Left ventricle myocardium superior (tissue), 1 donor: ENCODE results near the gene PLEKHG4. TPM values are rescaled to one million over a fixed set of nuclear protein-coding genes. Genes with fewer than 3 reads are reported as not detected.

Experiments used
- ATAC-seq: fragments of 200-7000 bp; cut with Tn5 transposase; one replicate; pipeline ENCODE4 v1.9.1; 2020; ENCODE audit warnings: mild to moderate bottlenecking, moderate library complexity
- DNase-seq: peaks from one replicate; pipeline ENCODE4 v3.0.0-alpha.2; 2020
- intact Hi-C: fragments of 100-400 bp; cut with micrococcal nuclease; formaldehyde crosslinking; loops from one replicate; pipeline ENCODE4 v1.11.0; 2022
- total RNA-seq: library from RNA; stranded (reverse); fragmentation: NEBNext Ultra II Directional; extraction: Animal tissue kit (Norgen Biotek cat#: 25700); gene quantifications from one replicate; pipeline ENCODE4 v1.2.1, GENCODE V29; 2021
- donor health status: DM: no; HTN: yes; CAD: no; lungs with severe emphysema.

The PLEKHG4 gene
- total RNA-seq, 1 donor from 2014 or later, result 1.5 TPM

DNA sequence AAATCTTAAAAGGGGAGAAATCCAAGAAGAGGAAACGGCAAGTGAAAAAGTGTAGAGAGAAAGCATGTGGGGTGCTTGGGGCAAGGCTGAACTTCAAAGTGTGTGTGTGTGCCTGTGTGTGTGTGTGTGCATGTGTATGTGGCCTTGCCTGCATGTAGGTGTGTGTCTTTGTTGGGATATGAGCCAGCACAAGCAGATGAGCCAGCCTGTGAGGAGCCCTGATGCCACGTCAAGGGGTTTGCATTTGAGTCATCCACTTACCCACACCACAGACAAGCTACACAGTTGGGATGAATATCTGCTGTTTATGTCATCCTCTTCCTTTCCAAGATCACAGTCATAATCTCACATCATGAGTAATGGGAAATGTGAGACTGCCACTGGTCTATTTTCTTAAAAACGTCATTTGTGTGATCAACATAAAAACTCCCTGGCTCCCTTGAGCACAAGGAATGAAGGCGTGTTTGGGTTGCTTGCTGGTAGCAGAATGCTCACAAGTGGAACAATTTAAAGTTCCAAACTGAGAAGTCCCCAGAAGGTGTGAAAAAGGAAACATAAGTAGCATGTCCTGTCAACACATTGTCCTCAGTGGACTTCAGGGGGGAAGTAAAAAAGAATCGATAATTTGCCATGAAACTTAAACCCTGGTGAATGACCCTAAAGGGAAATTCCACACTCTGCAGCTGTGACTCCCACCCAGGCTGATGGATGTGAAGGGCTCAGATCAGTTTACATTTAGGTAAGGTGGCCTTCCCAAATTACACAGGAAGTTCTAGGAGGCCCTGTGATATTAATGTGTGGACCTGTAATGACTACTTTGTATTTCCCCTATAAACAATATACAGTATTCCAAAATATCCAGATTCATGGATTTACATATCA, 32.5 kb downstream of the PLEKHG4 start:
- DNase-seq, result no peak
- intact Hi-C loops, result no loop called here
- ATAC-seq, result peak; percentile 87

DNA sequence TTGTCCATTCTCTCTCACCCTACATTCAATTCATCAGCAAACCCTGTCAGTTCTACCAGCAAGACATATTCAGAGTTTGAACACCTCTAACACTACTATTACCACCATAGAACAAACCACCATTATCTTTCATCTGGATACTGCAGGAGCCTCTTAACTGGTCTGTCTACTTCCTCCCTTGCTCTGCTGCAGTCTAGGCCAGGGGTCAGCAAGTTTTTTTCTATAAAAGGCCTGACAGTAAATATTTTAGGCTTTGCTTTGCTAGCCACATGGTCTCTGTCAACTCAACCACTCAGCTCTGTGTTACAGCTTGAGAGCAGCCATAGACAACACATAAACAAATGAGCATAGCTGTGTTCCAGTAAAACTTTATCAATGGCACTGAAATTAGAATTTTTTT, 33.4 kb downstream of the PLEKHG4 start:
- no peak for ATAC-seq
- intact Hi-C loops, result no loop called here
- DNase-seq, result no peak

DNA sequence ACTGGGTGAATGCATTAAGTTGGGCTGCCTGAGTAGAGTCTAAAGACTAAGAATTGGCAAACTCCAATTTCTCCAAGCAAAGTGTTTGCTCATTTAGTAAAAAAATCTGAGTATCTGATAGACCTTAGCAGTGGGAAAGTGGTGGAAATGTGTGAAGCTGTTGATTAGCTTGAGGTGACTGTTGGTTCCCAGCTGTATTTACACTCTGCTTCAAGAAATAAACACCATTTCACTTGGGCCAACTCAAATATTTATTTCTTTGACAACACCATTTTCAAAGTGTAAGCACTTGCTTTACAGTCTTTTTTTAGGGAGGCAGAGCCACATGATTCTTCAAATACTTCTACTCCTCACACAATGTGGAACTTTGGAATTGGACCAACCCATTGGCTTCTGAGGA, 38.5 kb downstream of the PLEKHG4 start:
- DNase-seq (no peak), ATAC-seq (no peak)
- intact Hi-C loops, result no loop called here

DNA sequence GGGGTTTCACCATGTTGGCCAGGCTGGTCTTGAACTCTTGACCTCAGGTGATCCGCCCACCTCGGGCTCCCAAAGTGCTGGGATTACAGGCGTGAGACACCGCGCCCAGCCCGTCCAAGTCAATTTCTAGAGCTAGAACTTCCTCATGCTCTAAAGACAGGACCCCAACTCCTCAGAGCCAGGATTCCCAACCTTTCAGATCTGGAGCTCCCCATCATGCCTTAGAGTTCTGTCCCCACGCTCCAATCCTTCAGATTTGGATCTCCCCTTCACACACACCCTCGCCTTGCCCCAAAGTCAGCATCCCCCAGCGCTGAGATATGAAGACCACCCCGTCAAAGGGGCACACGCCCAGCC, 46.8 kb downstream of the PLEKHG4 start:
- intact Hi-C loops, result no loop called here
- DNase-seq, result no peak

DNA sequence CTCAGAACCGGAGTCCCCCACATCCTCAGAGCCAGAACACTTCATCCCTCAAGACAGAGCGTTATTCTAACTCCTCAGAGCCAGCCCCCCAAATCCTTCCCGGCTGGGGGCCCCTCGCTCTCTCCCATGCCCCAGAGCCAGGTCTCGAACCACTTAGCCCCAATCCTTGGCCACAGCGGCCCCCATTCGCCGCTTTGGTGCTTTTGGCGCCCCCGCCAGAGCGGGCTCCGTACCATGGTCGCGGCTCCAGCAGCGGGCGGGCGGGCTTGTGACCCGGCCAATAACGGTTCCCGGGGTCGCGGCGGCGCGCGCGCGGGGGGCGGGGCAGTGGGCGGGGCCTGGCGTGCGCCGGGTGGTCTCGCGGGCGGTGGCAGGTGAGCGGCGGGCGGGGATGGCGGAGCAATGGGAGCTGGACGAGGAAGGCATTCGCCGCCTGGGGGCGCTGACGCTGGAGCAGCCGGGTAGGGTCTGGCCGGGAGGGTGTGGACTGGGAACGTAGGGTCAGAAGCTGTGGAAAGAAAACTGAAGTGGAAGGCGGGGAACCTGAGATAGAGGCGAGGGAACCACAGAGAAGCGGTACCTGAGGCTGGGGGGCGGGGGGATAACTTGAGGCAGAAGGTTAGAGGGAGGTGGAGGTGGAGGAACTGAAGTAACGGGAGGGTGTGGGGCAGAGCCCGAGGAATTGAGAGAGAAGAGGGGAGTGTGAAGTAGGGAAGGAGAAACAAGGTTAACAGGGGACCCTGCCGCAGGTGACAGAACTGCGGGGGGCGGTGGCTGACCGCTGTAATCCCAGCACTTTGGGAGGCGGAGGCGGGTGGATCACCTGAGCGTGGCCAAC, 47.4 kb downstream of the PLEKHG4 start, which contains the start of the genes KCTD19 and LRRC36:
TSS of gene KCTD19 (minus strand) at position 270 of the 838 bp plus-strand sequence. CDS start at position 236, 34 bp downstream.
TSS of gene LRRC36 (plus strand) at position 344 of the 838 bp plus-strand sequence. CDS start at position 392, 48 bp downstream.
- ATAC-seq (peak; percentile 78), DNase-seq (peak; percentile 71)
- intact Hi-C loops, result no loop called here

More for the DNA sequence above, 46.8 kb downstream of the PLEKHG4 start:
- ATAC-seq, result no peak

DNA sequence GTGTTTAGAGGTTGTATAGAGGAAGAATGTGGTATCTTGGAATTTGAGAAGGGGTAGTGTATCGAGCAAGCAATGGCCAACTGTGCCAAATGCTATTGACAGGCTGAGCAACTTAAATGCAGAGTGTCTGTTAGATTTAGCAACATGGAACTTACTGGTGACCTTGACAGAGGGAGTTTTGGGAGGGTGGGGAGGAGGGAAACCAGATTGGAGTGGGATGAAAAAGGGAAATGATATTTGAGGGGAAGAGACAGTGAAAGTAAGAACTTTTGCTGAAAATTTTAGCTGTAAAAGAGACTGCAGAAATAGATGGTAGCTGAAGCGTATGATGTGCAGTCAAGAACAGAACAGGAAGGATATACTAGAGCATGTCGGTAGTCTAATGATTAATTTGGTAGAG, 48.4 kb downstream of the PLEKHG4 start:
- DNase-seq (no peak), ATAC-seq (no peak)
- intact Hi-C loops, result no loop called here

DNA sequence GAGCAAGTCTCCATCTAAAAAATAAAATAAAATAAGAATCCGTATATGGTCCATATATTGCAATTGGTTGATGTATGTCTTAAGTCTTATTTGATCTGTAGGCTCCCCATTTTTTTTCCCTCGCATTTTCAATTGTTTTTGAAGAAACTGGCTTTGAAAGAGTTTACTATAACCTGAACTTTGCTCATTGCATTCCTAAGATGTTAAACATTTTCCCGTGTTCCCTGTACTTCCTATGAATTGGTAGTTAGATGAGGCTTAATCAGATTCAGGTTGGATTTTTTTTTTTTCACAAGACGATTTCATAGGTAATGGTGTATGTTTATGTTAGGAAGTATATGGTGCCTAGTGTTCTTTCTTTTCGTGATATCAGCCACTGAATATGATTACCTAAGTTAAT, 50.6 kb downstream of the PLEKHG4 start:
- no peak for DNase-seq
- intact Hi-C loops, result no loop called here
- no peak for ATAC-seq

DNA sequence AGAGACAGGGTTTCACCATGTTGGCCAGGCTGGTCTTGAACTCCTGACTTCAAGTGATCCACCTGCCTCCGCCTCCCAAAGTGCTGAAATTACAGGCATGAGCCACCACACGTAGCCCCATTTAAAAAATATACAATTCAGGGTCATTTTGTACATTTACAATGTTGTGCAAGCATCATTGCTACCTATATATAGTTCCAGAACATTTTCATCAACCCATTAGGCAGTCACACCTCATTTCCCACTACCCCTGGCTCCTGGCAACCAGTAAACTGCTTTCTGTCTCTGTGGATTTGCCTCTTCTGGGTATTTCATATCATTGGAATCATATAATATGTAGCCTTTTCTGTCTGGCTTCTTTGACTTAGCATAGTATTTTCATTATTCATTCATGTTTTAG, 54.0 kb downstream of the PLEKHG4 start:
- ATAC-seq, result no peak
- intact Hi-C loops, result no loop called here

DNA sequence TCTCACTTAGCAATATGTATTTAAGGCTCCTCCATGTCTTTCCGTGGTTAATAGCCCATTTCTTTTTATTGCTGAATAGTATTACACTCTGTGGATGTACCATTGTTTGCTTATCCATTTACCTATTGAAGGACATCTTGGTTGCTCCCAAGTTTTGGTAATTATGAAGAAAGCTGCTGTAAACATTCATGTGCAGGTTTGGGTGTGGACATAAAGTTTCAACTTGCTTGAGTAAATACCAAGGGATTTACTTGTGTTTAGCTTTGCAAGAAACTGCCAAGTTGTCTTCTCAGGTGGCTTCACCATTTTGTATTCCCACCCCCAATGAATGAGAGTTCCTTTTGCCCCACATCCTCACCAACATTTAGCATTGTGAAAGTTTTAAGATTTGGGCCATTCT, 56.8 kb downstream of the PLEKHG4 start:
- no peak for DNase-seq
- intact Hi-C loops, result no loop called here
- no peak for ATAC-seq

More for the DNA sequence above, 54.0 kb downstream of the PLEKHG4 start:
- DNase-seq, result no peak

DNA sequence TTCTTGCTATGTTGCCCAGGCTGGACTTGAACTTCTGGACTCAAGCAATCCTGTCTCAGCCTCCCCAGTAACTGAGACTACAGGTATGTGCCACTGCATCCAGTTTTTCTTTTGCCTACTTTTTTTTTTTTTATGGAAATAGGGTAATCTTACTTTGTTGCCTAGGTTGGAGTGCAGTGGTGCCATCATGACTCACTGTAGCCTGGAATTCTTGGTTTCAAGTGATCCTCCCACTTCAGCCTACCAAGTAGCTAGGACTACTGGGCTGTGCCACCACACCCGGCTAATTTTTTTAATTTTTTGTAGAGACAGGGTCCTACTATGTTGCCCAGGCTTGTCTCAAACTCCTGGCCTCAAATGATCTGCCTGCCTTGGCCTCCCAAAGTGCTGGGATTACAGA, 57.3 kb downstream of the PLEKHG4 start:
- DNase-seq (no peak), ATAC-seq (no peak)
- intact Hi-C loops, result no loop called here

Other genes with a start within 250 kb of the PLEKHG4 start
- gene PHAF1, start 169.6 kb upstream of the PLEKHG4 start, total RNA-seq, result 10.7 TPM
- 7.8 TPM for gene B3GNT9, start 128.5 kb upstream of the PLEKHG4 start, total RNA-seq
- gene TRADD, start 119.6 kb upstream of the PLEKHG4 start, total RNA-seq, result 7.2 TPM
- 12.0 TPM for gene FBXL8, start 119.6 kb upstream of the PLEKHG4 start, total RNA-seq
- gene HSF4, start 114.8 kb upstream of the PLEKHG4 start, total RNA-seq, result 71.0 TPM
- 125 TPM for gene NOL3, start 109.0 kb upstream of the PLEKHG4 start, total RNA-seq
- 12.4 TPM for gene MATCAP1, start 95.6 kb upstream of the PLEKHG4 start, total RNA-seq
- 4.1 TPM for gene EXOC3L1, start 89.4 kb upstream of the PLEKHG4 start, total RNA-seq
- 35.7 TPM for gene E2F4, start 87.4 kb upstream of the PLEKHG4 start, total RNA-seq
- gene ELMO3, start 80.4 kb upstream of the PLEKHG4 start, total RNA-seq, result 0.79 TPM
- 11.7 TPM for gene TMEM208, start 52.4 kb upstream of the PLEKHG4 start, total RNA-seq
- 14.5 TPM for gene FHOD1, start 32.1 kb upstream of the PLEKHG4 start, total RNA-seq
- gene SLC9A5, start 30.6 kb upstream of the PLEKHG4 start, total RNA-seq, result 1.2 TPM
- gene KCTD19, start 47.2 kb downstream of the PLEKHG4 start, total RNA-seq, result not detected
- gene LRRC36, start 47.3 kb downstream of the PLEKHG4 start, total RNA-seq, result not detected
- 8.9 TPM for gene TPPP3, start 114.0 kb downstream of the PLEKHG4 start, total RNA-seq
- 3.5 TPM for gene ZDHHC1, start 136.9 kb downstream of the PLEKHG4 start, total RNA-seq
- 0.89 TPM for gene HSD11B2, start 151.6 kb downstream of the PLEKHG4 start, total RNA-seq
- gene ATP6V0D1, start 201.6 kb downstream of the PLEKHG4 start, total RNA-seq, result 66.6 TPM
- gene AGRP, start 204.0 kb downstream of the PLEKHG4 start, total RNA-seq, result not detected
- gene RIPOR1, start 249.3 kb downstream of the PLEKHG4 start, total RNA-seq, result 76.1 TPM